Activated T-cell treated with anti-CD3 and anti-CD28 coated beads for 48 hours (primary cell): ENCODE results near the gene GGTA1.
"Not testable (repeated sequence)": the region's sequence is repeated elsewhere in the genome, so short reads cannot be mapped to it uniquely, and the experiment has no call there.

ENCODE experiments used
- DNase-seq: peaks from one replicate; pipeline ENCODE4 v3.0.0-alpha.2; 2020; ENCODE audit warnings: low read depth

GGTA1 gene

DNA sequence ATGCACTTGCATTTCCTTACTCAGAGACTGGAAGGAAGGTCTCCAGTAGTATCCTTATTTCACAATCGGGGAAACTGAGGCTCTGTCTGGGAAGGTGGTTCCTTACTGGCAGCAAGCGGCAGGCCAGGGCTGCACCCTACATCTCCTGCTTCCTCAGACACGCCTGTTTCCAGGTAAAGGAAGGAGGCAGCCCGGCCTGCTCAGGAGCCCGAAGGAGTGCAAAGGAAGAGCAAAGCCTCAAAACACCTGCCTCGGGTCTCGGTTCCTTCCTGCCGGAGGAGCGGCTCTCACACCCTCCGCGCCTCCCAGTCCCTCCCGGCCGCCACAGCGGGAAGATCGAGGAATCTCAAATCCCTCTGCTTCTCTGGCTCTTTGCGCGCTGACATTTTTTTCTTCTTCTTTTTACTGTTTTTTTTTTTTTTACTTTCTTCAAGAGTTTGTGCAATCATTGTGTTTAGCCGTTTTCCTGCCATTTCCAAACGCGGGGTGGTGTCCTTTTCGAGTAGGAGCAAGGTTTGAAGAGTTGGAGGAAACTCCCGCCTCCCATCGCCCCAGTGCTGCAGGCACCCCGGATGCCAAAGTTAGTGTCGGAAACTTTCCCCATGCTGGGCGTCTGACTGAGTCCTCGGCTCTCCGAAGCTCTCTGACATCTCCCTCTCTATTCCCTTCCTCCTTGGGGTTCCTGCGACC lies 1.0 kb downstream of the GGTA1 start:
- DNase-seq: no peak

DNA sequence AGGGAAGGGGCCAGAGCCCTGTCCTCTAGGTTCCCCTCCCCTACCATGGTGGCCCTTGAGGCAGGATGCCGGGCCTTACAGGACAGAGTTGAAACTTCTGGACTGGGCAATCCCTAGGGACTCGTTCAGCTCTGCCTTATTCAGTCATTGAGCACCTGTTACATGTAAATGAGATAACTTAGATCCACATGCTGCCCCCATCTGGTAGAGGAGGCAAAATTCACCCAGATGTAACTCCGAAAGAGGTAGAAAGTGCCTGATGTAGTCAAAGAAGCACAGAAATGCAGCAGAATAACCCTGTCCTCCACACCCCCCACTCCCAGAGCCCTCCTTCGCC lies 1.5 kb downstream of the GGTA1 start:
- peak; percentile 30 for DNase-seq

DNA sequence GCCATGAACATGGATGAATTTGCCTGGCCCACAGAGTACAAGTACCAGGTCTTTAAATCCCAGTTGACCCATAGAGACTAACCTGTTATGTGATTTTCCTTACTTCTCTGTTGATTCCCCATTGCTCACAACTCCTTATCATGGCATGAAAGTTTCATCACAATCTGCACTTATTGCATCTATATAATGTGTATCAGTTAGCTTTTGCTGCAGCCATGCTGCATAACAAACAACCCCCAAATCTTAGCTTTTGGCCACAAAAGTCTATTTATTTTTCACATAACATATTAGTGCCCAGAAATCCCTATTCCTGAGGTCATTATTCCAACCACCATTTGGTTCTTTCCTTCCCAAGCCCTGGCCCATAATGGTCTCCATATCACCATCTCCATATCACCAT lies 3.7 kb downstream of the GGTA1 start:
- DNase-seq: no peak

DNA sequence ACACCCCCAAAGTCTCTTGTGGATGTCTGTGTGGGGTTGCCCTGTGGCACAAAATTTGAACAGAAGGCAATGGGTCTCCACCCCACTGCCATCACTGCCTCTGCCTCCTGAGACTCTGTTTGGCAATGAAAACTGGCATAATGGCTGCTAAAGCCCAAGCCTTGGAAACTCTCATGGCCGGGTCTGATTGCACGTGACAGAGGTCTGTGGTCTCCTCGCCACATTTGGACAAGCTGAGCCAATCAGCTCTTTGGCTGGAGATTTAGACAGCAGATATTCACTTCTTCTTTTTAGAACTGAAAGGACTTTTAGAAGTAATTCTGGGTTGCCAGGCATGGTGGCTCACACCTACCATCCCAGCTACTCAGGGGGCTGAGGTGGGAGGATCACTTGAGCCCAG lies 5.5 kb downstream of the GGTA1 start:
- DNase-seq: no peak

- no peak for DNase-seq
These were observed 8.5 kb downstream of the GGTA1 start for GRCh38 chr9:121491111-121491510.

DNA sequence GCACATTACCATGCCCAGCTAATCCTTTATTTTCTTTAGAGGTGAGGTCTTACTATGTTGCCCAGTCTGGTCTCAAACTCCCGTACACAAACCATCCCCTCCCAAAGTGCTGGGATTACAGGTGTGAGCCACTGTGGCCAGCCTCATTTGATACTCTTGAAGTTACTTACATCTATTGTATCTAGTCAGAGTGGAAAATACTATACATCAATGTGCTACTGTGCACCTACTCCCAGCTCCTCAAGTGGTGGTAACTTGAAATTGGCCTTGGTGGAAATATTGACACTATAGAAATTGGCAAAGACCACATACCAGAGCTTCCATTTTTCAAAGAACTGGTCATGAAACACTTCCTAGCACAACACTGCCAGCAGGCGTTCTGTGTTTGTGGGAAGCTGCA lies 10.3 kb downstream of the GGTA1 start:
- no peak for DNase-seq

- no peak for DNase-seq
These were observed 13.6 kb downstream of the GGTA1 start for GRCh38 chr9:121486043-121486442.

DNA sequence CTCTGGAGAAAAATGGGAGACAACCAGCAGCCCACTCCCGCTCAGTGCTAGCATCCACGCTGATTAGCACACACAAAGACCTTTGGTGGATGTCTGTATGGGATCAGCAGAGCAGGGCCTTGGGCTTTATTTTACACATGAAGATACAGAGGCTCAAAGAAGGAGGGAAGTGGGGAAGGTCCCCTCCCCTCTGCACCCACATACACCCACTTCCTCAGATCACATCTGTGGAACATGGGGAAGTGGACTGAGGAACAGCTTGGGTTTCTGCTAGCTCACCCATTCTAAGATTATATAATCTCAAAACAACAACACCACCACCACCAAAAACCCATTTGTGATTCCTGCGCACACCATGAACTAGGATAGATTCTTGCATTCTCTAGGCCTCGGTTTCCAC lies 14.0 kb downstream of the GGTA1 start:
- DNase-seq: no peak

DNA sequence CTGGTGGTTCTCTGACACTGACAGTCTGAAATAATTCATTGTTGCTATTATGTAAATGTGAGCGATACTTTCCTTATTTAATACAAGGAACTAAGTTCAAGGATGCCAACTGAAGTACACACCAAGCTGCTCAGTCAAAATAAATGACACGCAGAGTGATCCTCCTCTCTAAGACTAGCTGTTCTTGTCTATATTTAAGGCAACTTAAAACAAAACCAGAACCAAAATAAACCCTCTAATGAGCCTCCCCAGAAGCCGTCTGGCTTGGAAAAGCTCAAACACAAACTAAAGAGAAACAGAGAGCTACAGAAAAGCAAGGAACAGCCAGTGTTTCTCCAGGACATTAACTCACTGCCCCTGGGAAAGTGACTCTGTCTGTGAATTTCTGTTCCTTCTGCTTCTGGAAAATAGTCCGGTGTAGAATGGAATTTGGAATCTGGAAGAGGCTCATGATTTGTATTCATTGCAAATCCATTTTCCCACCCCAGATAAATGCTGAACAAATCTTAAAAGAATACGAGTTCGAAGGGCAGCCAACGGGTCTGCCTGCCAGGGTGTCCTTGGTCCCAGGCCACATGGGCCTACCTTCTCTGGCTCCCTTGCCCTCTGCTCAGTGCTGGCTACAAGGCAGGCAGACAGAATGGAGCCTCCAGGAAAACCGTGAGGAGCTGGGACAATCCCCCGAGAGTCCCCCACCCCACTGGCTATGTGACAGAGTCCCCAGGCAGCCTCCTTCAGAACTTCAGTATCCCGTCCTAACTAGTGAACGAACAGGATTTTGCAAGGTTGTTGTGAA lies 14.8 kb downstream of the GGTA1 start:
- no peak for DNase-seq

GRCh38 chr9:121483473-121484031 lies 16.1 kb downstream of the GGTA1 start:
- no peak for DNase-seq

GRCh38 chr9:121483049-121483448 lies 16.6 kb downstream of the GGTA1 start:
- no peak for DNase-seq

DNA sequence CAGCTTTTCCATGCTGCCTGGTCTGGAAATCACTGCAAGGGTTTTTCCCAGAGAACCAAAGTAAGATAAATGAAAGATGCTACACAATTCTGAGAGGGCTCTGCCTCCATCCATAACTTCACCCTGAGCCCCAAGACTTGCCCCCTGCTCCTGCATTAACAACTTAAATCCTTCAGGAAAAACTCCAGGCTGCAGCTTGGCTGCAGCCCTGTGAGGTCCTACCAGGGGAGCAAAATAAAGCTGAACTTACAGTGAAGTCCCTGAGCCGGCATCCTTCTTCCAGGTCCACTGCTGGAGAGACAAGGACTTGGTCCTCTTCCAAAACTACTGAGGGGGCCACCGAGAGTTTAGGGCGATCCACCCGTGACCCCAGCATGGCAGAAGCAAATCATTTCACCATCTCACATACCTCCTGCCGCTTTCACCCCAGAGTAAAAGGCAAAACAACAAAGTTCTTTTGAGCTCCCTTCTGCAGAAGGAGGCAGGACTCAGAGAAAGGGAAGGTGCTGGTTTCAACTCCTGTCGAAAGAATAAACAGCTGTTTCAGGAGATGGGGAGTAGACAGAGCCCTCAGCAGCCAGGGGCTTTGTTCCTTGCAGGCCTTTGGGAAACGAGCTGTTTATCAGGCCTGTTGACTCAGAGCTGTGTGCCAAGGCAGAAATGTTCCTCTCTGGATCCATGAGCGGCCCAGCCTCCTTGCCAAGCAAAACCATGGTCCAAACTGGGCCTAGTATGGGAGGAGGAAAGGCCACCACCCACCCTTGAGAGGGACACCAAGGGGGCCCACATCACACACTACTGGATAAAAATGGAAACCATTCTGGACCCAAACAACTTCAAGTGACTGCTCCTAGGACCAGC lies 20.6 kb downstream of the GGTA1 start:
- DNase-seq: no peak

- DNase-seq: no peak
These were observed 23.5 kb downstream of the GGTA1 start for GRCh38 chr9:121476156-121476555.

- DNase-seq: no peak
These were observed 25.3 kb downstream of the GGTA1 start for GRCh38 chr9:121474231-121474947.

DNA sequence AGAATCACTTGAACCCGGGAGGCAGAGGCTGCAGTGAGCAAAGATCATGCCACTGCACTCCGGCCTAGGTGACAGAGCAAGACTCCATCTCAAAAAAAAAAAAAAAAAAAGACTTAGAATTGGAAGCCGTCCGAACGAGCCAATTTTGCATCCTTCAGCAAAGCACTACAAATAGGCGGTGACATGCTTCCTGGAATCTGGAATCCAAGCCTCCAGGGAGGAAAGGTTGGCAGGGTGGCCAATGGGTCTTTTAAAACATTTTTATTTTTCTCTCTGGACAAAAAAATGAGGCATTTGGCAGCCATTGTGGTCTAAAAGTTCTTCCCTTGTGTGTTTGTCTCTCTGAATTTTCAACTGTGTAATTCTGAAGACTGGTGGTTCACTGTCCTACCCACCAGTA lies 26.4 kb downstream of the GGTA1 start:
- DNase-seq: no peak

GRCh38 chr9:121472446-121472845 lies 27.2 kb downstream of the GGTA1 start:
- no peak for DNase-seq

- DNase-seq: no peak
These were observed 33.5 kb downstream of the GGTA1 start for GRCh38 chr9:121466142-121466541.

- DNase-seq: no peak
These were observed 34.7 kb downstream of the GGTA1 start for GRCh38 chr9:121464968-121465367.

- DNase-seq: peak; percentile 25
These were observed 36.4 kb downstream of the GGTA1 start for GRCh38 chr9:121463026-121463807.

DNA sequence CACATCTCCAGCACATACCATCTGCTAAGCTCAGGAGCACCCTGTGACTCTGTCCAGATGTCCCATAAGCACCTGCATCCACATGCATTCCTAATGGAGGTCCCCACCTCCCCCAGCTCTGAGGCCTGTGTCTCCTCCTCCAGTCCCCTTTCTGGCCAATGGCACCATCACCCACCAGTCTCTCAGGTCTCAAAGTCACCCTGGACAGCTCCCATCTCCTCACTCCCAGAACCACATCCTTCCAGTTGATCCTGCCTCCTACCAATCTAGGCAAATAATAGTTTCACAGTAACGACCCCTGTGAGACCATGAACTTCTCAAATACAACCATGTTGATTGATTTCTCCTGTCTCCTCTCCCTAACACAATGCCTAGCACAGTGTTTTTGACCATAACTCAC lies 40.1 kb downstream of the GGTA1 start:
- no peak for DNase-seq

GRCh38 chr9:121458449-121458848 lies 41.2 kb downstream of the GGTA1 start:
- DNase-seq: not testable (repeated sequence)
